ENCODE results near the gene DUSP23. TPM values are rescaled to one million over a fixed set of nuclear protein-coding genes. Genes with fewer than 3 reads are reported as not detected.

Gene DUSP23
- total RNA-seq, 6 experiments from 2014 or later, result 28.3 to 125 (median 69.4) TPM

GRCh38 chr1:159752135-159752580 is 28.6 kb upstream of the DUSP23 start:
- no peak for TF ChIP-seq POLR2A (IDR thresholded peaks at IDR 0.05)
- no peak for TF ChIP-seq CTCF (IDR thresholded peaks at IDR 0.05)
- ATAC-seq, result peak; percentile 63 to 80 (median 72)
- intact Hi-C loops (cut with DNase I), result loop anchor here in 1 of 2 donors (5.0 kb wide), 1 partner anchor 165 kb away; the partner anchor contains the start of gene APCS
- no peak overlapping the region for H3K4me3 ChIP-seq
- H3K9me3 ChIP-seq, result no peaks in the 10 kb centered on the region
- peaks cover 0 to 58% (median 28%) of the 10 kb centered on the region in 4 donors for H3K4me1 ChIP-seq
- WGBS (ENCODE audit: insufficient coverage, low coverage, low lambda C conversion rate, missing lambda C conversion rate), result 5% methylated on average over 4 of the region's 4 CpGs
- peak; percentile 69 to 94 (median 80) for DNase-seq
- H3K27me3 ChIP-seq, result no peaks in the 10 kb centered on the region
- no peaks in the 10 kb centered on the region for H3K36me3 ChIP-seq
- peak overlapping the region in 2 of 3 donors; percentile 64 to 73 for H3K27ac ChIP-seq

GRCh38 chr1:159753386-159753785 is 27.4 kb upstream of the DUSP23 start:
- Histone ChIP-seq H3K27me3 (no peaks in the 10 kb centered on the region), H3K4me1 (peaks cover 0 to 69% (median 34%) of the 10 kb centered on the region in 4 donors), H3K4me3 (no peak overlapping the region), H3K9me3 (no peaks in the 10 kb centered on the region), H3K27ac (peak overlapping the region; percentile 48 to 73 (median 67)), H3K36me3 (no peaks in the 10 kb centered on the region)
- TF ChIP-seq POLR2A (IDR thresholded peaks at IDR 0.05), result no peak
- no peak for TF ChIP-seq CTCF (IDR thresholded peaks at IDR 0.05)
- ATAC-seq (peak; percentile 42 to 73 (median 63)), DNase-seq (peak in 2 of 3 donors; percentile 27 to 82)
- intact Hi-C loops (cut with DNase I), result loop anchor here in 1 of 2 donors (5.0 kb wide), 1 partner anchor 166 kb away; the partner anchor contains the start of gene APCS
- WGBS (ENCODE audit: insufficient coverage, low coverage, low lambda C conversion rate, missing lambda C conversion rate), result 28% methylated on average over 4 of the region's 4 CpGs

- Histone ChIP-seq H3K9me3 (no peaks in the 10 kb centered on the region), H3K4me3 (peak overlapping the region in 1 of 3 donors; percentile 6), H3K27ac (peak overlapping the region; percentile 64 to 73 (median 67)), H3K4me1 (peaks cover 0 to 71% (median 34%) of the 10 kb centered on the region in 4 donors), H3K36me3 (no peaks in the 10 kb centered on the region), H3K27me3 (no peaks in the 10 kb centered on the region)
- 31% methylated on average over 3 of the region's 3 CpGs for WGBS (ENCODE audit: insufficient coverage, low coverage, low lambda C conversion rate, missing lambda C conversion rate)
- no peak for DNase-seq
- intact Hi-C loops (cut with DNase I), result no loop called here
- peak; percentile 38 to 58 (median 46) for ATAC-seq
- TF ChIP-seq POLR2A (IDR thresholded peaks at IDR 0.05) (peak; percentile 43), CTCF (IDR thresholded peaks at IDR 0.05) (no peak)
These were observed 25.2 kb upstream of the DUSP23 start for GRCh38 chr1:159755451-159756007.

- H3K27me3 ChIP-seq, result no peaks in the 10 kb centered on the region
- H3K9me3 ChIP-seq, result no peaks in the 10 kb centered on the region
- H3K4me1 ChIP-seq, result peaks cover 0 to 62% (median 30%) of the 10 kb centered on the region in 4 donors
- no peaks in the 10 kb centered on the region for H3K36me3 ChIP-seq
- H3K4me3 ChIP-seq, result no peak overlapping the region
- DNase-seq, result peak in 1 of 3 donors; percentile 50
- H3K27ac ChIP-seq, result peak overlapping the region; percentile 64 to 73 (median 67)
- TF ChIP-seq CTCF (IDR thresholded peaks at IDR 0.05) (no peak), POLR2A (IDR thresholded peaks at IDR 0.05) (no peak)
- intact Hi-C loops (cut with DNase I), result no loop called here
- peak; percentile 19 to 48 (median 44) for ATAC-seq
These were observed 24.4 kb upstream of the DUSP23 start for GRCh38 chr1:159756397-159756796.
